GM21390 (cell line): Measurements from ENCODE around the gene EIF2AK3.
"Not testable (repeated sequence)": the region's sequence is repeated elsewhere in the genome, so short reads cannot be mapped to it uniquely, and the experiment has no call there.

Experiments
- ATAC-seq: cut with Tn5 transposase; IDR thresholded peaks from one replicate; pipeline ENCODE4 v1.9.1; 2021; ENCODE audit not compliant: unreplicated experiment

EIF2AK3 gene

DNA sequence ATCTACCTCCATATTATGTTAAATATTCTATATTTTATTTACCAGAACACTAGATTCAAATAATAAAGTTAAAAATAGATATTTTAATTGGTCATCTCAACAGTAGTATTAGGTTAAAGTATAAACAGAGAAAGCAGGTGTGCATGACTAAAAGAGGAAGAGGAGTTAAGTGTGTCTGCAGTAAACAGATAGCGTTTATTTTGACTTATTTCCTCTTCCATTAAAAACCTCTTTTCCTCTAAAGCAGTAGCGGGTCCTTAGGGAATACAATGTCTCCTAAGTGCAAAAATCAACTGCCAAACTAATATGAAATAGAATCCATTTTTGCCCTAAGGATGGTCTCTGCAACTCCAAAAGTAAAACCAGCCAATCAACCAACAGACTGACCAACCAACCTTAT, 27.7 kb downstream of the EIF2AK3 start:
- ATAC-seq, result no peak

DNA sequence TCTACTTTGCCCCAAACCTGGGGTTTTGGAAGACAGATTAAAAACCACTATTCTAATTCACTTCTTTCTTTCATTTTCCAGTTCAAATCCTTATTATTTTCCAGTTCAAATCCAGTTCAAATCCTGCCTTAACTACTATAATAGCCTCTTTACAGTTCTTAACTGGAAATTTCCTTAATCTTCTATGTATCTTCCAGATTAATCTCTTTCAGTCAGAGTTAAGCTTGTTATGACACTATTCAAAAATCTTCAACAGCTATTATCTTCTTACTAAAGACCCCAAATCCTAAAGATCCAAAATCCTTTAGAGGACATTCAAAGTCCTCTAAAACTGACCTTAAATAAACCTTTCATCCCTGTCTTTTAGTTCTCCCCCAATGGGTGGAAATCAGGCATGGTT, 30.1 kb downstream of the EIF2AK3 start:
- ATAC-seq, result no peak

- no peak for ATAC-seq
Observed at GRCh38 chr2:88596141-88596830, 31.0 kb downstream of the EIF2AK3 start.

DNA sequence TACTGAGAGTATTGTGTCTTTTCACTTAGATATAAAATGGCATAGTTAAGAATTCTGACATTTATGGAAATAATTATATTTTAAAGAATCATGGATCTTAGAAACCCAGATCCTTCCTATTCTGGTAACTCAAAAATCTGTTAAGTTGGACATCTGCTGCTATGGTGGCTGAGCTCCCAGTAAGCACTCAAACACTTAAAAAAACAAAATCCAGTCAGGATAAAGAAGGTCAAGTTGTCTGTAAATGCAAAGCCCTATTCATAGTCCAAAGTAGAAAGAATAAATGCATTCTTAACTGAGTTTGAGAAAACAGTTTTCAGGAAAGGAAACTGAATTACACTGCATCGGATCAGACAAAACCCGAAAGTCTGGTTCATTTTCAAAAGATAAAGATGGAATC, 35.6 kb downstream of the EIF2AK3 start:
- ATAC-seq, result no peak

DNA sequence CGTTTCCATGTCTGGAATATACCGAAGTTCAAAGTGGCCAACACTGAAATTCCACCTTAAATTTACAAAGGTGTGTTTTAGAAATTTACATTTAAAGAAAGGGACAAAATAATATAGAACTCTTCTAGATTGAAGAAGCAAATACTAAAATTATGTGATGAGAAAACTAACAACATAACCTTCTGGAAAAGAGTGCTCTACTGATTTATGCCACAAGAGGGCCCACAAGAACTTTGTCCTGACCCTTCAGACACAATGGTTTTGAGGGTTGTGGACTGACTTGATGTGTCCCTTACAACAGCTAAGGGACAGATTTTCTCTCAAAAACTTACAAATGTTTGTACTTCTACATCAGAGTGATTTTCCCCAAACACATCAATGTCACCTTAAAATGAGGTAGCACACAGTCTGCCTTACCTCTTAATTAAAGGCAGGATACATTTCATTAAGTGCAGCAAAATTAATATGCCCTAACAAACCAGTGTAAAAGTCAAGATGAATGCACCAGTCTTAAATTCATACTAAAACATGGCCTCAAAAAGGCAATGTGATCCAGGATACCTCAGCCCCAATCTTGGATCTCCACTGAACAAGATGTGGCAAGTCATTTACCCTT, 36.2 kb downstream of the EIF2AK3 start:
- peak; percentile 78 for ATAC-seq

- ATAC-seq, result no peak
Observed at GRCh38 chr2:88585969-88586368, 41.3 kb downstream of the EIF2AK3 start.

DNA sequence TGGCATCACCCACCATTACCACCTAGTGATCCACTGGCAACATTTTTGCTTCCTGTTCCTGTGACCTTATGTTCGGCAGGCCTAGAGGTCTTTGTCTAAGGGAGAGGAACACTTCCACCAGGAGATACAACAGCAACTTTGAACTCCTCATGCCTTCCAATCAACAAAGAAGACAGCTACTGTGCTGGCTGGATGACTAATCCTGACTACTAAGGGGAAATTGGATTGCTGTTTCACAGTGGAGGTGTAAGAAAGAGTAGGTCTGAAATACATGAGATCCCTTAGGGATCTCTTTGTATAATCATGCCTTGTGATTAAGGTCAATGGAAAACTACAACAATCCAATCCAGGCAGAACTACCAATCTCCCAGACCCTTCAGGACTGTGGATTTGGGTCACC, 45.2 kb downstream of the EIF2AK3 start:
- ATAC-seq, result no peak

DNA sequence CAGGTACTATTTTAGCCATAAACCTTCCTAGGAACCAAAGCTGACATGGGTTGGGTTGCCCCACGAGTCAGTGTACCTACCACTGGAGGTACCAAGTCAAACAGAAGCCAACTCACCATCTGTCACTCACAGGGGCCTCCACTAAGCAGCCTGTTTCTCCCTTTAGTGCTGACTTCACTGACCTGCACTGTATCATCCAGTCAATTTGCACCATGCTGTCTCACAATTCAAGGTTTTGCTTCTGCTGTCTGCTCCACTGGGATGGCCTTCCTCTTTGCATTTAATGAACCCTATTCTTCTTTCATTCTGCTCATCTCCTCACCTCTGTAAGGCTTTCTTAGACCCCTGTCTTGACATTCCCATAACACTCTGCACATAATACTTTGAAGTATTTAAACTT, 47.2 kb downstream of the EIF2AK3 start:
- no peak for ATAC-seq

DNA sequence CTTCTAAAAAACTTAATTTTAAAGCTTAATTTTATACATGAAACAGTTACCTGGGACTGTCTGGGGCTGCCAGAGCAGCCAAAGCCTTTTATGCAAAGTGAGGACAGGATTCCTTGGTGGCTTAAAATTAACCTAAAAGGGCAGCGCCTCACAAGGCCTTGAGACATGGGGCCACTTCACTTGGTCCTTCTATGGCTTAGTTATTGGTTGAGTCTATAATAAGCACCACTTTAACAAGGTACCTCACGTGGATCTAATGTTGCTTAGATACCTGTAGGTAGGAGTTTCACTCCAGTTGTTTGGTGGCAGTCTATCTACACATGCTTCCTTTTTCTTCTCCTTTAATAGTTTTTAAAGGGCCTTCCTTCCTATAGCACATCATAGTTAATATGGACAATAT, 51.6 kb downstream of the EIF2AK3 start:
- ATAC-seq, result no peak

DNA sequence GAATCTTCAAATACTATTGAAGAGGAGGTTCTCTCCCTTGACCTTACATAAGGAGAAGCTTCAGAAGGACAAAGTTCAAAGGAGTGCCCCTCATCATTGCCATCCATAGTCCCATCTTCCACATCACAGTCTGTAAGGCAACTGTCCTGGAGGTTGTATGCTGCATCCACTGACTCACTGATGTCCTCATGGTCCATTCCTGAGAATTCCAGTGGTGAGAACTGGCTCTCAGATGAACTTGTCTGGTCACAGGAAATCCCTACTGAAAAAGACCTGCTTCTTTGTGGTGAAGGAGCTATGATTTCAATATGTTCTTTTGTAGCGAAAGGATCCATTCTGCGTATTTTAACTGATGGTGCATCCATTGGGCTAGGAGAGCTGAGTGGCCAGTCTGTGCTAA, 52.2 kb downstream of the EIF2AK3 start:
- ATAC-seq, result no peak

- peak; percentile 94 for ATAC-seq
Observed at GRCh38 chr2:88574445-88574844, 52.8 kb downstream of the EIF2AK3 start.

GRCh38 chr2:88568179-88568578, 59.1 kb downstream of the EIF2AK3 start:
- ATAC-seq, result no peak

DNA sequence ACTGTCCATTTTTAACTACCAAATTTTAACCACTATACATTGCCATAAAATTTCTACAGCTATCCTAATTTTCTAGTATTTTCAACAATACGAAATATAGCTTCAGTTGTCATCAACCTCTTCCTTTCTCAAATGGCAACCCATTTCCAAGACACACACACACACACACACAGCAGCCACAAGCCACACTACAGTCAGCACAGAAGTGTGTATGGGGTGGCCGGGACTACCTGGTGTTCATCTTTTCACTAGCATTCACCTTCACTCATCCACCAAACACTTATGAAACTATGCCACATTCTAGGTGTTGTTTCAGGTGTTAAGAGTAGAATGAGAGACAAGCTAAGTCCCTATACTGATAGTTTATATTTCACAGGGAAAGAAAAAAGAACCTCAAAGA, 62.9 kb downstream of the EIF2AK3 start:
- ATAC-seq, result no peak

DNA sequence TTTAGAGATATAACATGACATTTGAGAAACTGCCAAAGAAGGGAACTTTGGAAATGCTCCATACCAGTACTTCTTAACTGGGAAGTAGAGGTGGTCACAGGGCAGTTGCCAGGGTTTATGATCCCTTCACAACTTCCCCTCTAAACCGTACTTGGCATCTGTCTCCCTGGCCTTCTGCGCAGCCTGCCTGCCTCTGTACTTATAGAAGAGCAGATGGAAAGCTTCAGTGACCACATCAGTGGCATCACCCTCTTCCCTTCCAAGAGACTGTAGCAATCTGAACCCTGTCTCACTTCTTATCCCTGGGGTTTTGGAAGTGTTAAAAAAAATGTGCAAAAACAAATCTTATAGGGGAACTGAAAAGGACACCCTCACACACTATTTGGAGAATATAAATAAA, 64.1 kb downstream of the EIF2AK3 start:
- ATAC-seq, result no peak

DNA sequence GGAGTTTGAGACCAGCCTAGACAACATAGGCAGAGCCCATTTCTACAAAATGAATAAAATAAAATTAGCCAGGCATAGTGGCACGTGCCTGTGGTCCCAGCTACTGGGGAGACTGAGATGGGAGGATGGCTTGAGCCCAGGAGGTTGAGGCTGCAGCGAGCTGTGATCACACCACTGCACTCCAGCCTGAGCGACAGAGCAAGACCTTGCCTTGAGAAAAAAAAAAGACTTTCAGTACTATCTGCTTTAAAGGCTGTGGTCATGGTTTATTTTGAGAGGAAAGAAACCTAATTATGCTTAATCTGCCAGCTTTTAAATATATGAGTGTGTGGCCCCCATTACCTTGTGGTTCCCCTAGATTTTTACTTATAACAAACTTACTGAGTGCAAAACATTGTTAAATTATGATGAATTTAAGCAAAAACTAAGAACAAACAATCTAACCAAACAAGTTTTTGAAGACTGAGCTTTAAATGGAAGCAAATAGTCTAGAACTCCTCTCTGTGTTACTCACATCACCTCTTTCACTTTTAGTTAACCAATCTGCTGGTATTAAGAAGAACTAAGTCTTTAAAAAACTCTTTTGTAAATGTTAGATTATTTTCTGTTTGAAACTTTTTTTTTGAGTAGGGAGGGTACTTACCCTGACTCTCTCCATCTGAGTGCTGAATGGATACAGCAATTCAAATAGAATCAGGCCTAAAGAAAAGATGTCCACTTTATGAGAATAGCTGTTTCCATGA, 65.4 kb downstream of the EIF2AK3 start:
- peak; percentile 78 for ATAC-seq

GRCh38 chr2:88560619-88561307, 66.5 kb downstream of the EIF2AK3 start:
- peak; percentile 31 for ATAC-seq

GRCh38 chr2:88557290-88557689, 70.0 kb downstream of the EIF2AK3 start:
- no peak for ATAC-seq

GRCh38 chr2:88556026-88556425, 71.2 kb downstream of the EIF2AK3 start:
- no peak for ATAC-seq

GRCh38 chr2:88554189-88554588, 73.1 kb downstream of the EIF2AK3 start:
- no peak for ATAC-seq

- ATAC-seq, result no peak
Observed at GRCh38 chr2:88549616-88550292, 77.5 kb downstream of the EIF2AK3 start.

- ATAC-seq, result not testable (repeated sequence)
Observed at GRCh38 chr2:88546291-88546690, 81.0 kb downstream of the EIF2AK3 start.
